HG03571 (cell line): ENCODE data around the gene RHBDD3.

Experiments used
- ATAC-seq: cut with Tn5 transposase; IDR thresholded peaks from one replicate; pipeline ENCODE4 v1.9.1; 2021; ENCODE audit not compliant: unreplicated experiment

The RHBDD3 gene

DNA sequence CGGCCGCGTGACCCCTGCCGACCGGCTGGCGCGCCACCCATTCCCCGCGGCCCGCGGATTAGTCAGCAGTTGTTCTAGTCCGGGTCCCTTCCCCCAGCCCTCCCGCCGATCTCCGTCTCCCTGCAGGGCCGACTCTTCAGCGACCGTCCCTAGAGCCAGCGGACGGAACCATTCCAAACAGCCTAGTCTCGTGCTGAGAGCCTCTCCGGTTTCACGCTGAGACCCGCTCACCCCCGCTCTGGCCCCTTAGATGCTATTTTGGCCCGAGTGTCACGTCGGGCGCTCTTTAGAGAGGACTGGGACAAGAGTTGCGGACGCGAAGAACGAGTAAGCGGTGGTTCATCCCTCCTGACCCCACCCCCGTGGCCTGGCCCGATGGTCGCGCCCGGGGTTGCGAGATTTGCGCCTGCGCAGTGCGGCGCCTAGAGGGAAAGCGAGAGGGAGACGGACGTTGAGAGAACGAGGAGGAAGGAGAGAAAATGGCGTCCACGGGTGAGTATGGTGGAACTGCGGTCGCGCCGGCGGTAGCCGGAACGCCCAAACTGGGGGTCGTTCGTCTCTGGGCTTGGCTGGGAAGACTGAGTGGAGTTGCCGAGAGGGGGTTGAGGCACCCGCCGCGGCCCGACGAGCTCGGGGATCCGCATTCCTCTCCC, at the start of gene RHBDD3, which contains the start of gene EWSR1:
TSS of gene RHBDD3 (minus strand) at position 124 of the 653 bp plus-strand sequence. CDS start 2,355 bp downstream, outside the sequence.
TSS of gene EWSR1 (plus strand) at position 411 of the 653 bp plus-strand sequence. CDS start at position 480, 69 bp downstream.
- ATAC-seq: peak; percentile 73

GRCh38 chr22:29316141-29316828, 48.5 kb upstream of the RHBDD3 start:
- no peak for ATAC-seq

DNA sequence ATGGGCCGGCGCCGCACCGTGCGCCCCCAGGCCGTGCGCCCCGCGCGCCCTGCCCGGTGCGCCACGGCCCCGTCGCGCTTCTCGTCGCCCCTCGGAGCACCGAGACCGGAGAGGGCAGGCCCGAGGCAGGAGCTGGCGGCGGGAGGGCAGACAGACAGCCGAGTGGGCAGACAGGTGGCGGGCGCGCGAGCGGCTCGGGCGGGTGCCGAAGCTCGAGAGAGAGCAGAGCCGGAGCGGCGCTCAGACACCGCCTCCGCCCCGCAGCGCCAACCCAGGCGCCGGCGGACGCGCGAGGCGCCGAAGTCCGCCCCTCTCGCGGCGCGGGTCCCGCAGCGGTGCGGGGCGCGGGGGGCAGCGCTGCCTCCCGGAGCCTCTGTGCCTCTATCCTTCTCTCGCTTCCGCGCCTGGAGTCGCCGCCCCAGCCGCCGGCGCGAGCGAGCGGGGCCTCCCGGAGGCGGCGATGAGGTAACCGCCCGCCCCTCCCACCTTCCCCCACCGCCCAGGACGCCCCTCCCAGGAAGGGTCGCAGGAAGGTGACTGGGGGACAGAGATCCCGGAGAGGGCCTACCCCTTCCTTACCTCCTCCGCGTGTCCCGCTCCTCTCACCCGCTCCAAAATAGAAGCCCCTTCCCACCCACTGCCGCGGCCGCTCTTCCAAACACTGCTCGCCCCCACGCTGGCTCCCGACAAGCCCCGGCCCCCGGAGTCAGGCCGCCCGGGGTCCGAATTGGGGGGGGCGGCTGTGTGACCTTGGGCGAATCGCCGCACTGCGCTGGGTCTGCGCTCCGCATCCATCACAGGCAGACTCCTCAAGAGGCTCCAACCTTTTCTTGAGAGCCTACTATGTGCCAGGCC, 47.7 kb upstream of the RHBDD3 start, which contains the start of gene RASL10A:
TSS of gene RASL10A (minus strand) at position 412 of the 855 bp plus-strand sequence. CDS start 451 bp downstream, outside the sequence.
- no peak for ATAC-seq

DNA sequence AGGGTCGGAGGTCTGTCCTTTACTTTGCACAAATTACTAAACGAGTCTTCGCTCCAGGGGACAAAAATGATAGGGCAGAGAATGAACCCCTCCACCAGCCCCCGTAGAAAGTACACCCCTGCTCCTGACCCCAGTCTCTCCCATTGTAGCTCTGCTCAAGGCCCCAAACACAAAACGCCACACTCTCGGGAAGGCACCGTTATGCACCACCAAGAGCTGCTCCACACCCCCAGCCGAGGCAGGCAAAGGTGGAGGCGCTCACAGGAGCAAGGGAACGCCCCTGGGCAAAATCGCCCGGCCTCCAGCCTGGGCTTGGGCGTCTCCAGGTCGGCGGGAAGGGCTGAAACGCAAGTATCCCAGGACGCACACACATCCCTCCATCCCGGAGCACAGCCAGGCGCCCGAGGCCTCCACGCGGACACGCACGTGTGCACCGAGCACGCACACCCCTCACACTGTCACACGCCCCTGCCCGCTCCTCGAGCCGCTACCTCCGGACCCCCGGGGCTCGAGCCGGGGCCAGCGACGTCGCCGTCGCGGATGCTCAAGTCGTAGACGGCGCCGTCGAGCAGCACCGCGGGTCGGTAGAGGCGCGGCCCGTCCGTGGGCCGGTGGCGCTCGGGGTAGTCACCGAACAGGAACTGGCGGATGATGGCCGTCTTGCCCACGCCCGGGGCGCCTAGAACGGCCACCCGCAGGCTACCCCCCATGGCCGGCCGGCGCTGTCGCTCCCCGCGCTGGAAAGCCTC, 46.9 kb upstream of the RHBDD3 start:
- ATAC-seq: no peak

- ATAC-seq: no peak
Observed at GRCh38 chr22:29313576-29314466, 46.0 kb upstream of the RHBDD3 start.

DNA sequence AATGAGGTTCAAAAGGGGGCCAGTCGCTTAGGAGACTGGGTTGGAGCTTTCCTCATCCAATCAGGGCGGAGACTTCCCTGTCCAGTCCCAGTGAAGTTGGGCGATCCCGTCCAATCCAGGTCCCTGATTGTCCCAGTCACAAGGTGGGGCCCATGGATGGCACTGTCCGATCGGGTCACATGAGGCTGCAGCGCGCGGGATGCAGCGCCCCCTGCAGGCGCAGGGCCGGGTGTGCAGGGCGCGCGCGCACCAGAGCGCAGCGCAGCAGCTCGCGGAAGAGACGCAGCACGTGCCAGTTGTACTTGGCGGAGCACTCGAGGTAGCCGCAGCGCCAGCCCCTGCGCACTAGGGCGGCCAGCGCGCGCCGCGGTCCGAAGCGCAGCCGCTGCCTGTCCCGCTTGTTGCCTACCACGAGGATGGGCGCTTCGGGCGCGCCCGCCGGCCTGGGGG, 45.4 kb upstream of the RHBDD3 start:
- no peak for ATAC-seq

- ATAC-seq: no peak
Observed at GRCh38 chr22:29312218-29313125, 44.7 kb upstream of the RHBDD3 start.

GRCh38 chr22:29311464-29312217, 43.9 kb upstream of the RHBDD3 start:
- ATAC-seq: no peak

GRCh38 chr22:29310863-29311339, 43.1 kb upstream of the RHBDD3 start:
- ATAC-seq: no peak

DNA sequence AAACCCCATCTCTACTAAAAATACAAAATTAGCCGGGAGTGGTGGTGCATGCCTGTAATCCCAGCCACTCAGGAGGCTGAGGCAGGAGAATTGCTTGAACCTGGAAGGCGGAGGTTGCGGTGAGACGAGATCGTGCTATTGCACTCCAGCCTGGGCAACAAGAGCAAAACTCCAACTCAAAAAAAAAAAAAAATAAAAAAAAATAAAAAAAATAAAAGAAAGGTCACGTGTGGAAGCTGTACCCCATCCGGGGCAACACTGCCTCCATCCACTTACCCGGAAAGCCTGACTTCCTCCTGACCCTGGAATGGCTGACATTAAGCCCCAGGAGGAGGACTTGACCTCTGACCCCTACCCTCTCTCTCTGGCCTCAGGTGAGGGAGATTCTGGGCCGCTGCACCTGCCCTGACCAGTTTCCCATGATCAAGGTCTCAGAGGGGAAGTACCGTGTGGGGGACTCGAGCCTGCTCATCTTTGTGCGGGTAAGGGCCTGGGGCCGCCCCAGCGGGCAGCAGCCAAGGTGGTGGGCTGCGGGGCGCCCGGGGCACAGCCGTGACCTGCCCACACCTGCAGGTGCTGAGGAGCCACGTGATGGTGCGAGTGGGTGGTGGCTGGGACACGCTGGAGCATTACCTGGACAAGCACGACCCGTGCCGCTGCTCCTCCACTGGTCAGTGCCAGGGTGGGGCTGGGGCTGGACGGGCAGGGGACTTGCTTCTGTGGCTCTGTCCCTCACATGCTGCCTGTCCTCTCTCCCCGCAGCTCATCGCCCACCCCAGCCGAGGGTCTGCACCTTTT, 42.5 kb upstream of the RHBDD3 start:
- ATAC-seq: no peak

DNA sequence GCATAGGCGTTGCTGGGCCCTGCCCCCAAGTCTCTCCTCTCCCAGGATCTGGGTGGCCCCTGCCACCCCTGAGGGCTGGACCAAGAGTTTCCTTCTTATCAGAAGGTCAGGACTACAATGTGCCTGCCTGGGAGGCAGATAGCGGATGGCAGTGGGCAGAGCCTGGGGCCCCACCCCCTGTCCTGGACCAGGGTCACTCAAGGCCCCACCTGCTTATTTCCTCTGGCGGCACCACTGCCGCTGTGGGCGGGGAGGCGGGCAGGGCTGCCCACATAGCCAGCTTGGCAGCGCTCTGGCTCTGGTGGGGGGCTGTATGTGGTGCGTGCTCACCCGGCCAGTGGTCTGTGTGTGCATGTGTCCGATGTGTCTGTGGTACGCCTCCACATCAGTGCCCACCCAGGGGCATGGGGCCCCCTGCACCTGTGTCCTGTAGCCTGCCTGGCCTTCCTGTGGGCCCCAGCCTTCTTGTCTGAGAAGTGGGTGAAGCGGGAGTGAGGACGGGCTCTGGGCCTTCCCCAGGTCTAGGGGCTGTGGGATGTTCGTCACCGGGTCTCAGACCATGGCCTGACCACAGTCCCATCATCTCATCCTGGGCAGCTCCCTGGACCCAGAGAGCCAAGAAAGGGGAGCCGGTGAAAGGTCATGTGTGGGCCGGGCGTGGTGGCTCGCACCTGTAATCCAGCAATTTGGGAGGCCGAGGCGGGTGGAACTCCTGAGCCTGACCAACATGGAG, 41.7 kb upstream of the RHBDD3 start:
- no peak for ATAC-seq

- no peak for ATAC-seq
Observed at GRCh38 chr22:29308791-29309262, 41.0 kb upstream of the RHBDD3 start.

DNA sequence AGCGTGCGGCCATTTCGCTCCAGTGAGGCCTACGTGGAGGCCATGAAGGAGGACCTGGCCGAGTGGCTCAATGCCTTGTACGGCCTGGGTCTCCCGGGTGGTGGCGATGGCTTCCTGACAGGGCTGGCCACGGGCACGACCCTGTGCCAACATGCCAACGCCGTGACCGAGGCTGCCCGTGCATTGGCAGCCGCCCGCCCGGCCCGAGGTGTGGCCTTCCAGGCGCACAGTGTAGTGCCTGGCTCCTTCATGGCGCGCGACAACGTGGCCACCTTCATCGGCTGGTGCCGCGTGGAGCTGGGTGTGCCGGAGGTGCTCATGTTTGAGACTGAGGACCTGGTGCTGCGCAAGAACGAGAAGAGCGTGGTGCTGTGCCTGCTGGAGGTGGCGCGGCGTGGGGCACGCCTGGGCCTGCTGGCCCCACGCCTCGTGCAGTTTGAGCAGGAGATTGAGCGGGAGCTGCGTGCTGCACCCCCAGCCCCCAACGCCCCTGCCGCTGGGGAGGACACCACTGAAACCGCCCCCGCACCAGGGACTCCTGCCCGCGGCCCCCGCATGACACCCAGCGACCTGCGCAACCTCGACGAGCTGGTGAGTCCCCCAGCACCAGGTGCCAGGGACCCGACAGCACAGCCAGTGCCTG, 40.5 kb upstream of the RHBDD3 start:
- no peak for ATAC-seq

DNA sequence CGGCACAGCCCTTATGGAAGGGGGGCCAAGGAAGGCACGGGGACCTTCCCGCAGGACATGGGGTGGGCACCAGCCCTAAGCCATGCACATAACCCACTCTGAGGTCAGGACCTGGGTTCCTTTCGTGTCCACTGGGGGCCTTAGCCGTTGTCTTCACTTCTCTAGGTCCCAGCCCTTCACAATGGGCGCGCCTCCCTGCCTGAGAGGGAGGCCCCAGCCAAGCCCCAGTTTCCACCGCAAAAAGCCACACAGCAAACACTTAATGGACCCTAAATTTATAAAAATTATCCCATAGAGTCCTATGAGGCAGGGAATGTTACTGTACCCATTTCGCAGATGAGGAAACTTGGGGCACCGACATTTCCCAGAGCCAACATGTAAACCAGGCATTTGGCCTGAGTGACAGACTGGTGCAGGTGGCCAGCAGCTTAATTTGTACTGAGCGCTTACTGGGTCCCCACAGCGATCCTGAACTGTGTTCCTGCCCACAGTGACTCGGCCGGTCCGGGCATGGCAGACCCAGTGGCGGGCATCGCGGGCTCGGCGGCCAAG, 39.9 kb upstream of the RHBDD3 start:
- ATAC-seq: no peak

- no peak for ATAC-seq
Observed at GRCh38 chr22:29306835-29307595, 39.2 kb upstream of the RHBDD3 start.
